NCI-H510A (cell line): Measurements from ENCODE around the gene CACNG4.
"Not testable (repeated sequence)": the region's sequence is repeated elsewhere in the genome, so short reads cannot be mapped to it uniquely, and the experiment has no call there.

Experiments
- DNase-seq: peaks from one replicate; lab custom pipeline; 2025; lab: John Stamatoyannopoulos, UW

The CACNG4 gene

DNA sequence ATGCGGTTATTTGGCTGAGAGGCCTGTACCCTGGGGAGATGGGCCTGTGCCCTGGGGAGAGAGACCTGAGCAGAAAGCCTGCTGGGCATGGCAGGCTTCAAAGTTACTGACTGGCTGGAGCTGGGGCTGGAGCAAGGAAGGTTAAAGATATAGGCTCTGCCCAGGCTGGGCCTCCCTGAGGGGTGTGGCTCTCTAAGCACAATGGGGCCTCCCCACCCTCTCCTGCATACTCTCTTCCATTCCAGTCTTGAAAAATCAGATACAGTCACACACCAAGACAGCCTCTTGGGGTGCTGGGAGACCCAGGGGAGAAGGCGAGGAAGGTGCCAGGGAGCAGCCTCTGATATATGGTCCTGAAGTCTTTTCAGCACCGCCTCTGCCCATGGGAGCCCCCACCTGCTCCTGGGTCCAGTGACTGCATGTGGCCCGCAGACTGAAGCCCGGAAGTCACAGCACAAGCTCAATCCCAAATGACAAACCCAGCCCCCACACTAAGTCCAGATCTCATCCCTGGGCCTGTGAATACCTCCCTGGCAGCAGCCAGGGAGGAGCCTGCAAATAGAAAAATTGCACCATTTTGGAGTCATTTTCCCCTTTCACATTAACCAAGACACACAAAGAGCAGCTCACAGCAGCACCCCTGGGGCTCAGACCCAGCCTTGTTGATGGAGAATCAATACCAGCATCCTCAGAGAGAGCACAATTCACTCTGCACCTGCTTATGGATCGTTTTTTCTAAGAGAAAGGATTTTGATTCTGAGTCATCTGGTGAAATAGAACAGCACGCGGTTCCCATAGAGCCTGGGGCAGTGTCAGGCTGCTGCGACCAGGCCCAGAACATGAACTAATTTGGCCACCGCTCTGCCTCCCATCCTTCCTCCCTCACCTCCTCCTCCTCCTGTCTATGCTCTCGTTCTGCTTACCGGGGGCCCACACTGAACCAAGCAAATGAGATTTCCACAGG, 54.2 kb downstream of the CACNG4 start:
- no peak for DNase-seq

DNA sequence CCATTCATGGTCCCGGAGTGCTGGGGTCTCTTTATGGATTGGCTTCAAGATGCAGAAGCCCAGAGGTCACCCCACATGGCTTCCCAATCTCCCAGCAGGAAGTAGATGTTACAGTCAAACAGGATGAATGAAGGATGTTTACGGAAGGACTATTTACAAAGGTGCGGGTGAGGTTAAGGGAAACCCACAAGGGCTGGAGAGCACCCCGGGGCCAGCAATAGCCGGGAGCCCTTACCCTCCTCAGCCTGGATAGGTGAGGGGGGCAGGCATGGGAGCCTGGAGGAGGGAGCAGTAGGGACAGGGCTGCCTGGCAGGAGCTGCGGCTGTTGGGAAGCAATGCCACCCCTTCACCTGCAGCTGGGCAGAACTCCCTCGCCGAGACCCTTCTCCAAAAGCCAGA, 55.3 kb downstream of the CACNG4 start:
- DNase-seq, result no peak

DNA sequence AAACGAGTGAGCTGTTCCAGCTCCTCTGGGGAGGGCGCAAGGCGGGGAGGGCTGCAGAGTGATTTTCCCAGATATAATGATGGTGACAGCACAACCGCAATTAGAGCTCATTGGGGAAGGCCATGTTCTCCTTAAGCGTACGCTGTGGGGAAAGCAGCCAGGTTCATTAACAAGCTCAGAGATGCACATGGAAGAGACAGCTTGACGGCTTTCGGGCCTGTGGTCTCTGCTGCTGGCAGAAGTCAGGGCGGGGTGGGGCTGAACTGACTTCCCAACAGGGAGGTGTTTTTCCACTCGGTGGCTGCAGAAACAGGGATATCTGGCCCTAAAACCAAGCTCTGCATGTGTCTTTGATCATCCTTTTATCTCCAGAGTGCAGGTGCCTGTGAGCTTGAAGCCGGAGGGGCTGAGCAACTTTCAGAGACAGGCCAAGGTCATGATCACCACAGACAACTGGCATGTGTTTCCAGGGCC, 55.8 kb downstream of the CACNG4 start:
- no peak for DNase-seq

DNA sequence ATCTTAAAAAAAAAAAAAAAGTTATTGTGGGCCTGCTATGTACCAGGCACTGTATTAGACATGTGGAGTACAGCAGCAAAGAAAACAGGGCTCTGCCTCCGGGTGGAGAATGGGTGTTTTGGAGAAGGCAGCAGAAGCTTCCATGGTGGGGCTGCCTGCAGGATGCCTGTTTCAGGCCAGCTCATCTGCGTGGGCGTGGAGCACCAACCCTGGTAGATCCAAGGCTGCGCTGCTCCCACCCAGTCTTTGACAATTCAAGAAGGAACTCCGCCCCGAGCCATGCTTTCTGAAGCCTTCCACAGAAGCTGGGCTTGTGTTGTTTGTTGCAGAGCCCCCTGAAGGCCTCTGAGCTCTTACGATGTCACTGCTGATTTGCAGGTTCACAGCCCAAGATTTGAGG, 56.7 kb downstream of the CACNG4 start:
- DNase-seq, result no peak

DNA sequence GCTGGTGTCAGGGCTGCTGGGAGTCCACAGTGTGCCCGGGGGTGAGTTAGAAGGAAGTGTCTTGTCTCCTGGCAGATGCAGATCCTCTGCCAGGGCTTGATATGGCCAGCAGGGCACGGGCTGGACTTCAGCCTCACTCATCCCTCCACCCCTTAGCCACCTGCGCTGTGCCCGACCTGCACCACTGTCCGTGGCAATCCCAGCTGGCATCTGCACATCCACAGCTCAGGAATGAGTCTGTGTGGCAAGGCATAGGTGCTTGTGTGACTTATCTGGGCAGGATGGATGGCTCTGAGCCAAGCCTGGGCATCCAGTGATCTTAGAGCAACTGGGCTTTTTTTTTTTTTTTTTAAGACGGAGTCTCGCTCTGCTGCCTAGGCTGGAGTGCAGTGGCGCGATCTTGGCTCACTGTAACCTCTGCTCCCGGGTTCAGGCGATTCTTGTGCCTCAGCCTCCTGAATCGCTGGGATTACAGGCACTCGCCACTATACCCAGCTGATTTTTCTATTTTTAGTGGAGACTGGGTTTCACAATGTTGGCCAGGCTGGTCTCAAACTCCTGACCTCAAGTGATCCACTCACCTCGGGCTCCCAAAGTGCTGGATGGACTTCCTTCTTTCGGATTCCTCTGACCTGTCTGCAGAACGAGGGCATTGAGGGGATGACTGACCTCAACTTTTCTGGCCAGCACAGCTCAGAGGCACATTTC, 57.4 kb downstream of the CACNG4 start:
- no peak for DNase-seq

DNA sequence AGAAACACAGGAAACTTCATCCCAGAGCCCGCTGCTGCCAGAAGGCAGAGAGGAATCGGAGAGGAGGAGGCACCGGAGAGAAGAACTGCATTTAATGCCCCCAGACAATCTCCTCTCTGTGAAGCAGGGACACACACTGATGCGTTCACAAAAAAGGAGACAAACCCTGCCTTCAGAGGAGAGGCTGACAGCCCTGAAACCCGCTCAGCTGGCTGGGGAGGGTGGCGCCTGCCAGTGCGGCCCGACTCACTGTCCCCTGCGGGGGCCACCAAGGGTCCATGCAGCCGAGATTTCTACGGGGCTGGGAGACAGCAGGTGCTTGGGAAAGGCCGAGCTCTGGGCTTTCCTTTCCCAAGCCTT, 57.9 kb downstream of the CACNG4 start:
- DNase-seq, result no peak

DNA sequence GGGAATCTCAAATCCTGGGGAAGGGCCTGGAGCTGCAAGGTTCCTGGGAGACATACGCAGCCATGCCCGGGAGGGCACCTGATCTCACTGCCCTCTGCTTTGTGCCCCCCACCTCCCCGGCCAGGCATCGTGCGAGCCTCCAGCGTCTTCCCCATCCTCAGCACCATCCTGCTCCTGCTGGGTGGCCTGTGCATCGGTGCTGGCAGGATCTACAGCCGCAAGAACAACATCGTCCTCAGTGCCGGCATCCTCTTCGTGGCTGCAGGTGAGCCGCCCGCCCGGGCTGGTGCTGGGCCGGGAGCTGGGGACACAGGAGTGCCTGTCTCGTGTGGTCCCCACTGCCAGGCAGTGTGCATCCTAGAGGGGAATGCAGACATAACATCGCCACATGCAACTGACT, 60.2 kb downstream of the CACNG4 start:
- no peak for DNase-seq

DNA sequence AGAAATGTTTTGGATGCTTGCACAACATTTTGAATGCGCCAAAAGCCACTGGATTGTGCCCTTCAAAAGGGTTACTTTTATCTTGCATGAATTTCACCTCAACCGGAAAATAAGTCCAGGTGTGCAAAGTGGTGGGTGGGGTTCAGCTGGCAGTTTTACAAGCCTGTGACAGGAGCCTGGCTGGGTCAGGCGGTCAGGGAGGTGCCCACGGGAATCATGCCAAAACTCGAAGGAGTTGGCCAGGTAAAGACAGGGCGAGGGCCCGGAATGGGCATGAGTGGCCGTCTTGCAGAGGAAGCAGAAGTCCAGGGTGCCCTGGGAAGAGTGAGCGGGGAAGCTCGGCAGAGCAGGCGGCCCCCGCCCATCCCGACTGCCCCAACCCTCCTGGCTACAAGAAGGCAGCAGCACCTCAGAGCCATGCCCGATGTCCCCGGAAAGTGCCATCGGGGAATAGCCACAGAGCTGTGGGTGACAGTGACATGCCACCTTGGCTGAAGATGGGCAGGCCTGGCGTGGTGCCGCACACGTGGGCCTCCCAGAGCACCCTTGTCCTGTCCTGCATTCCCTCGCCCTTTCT, 60.8 kb downstream of the CACNG4 start:
- no peak for DNase-seq

DNA sequence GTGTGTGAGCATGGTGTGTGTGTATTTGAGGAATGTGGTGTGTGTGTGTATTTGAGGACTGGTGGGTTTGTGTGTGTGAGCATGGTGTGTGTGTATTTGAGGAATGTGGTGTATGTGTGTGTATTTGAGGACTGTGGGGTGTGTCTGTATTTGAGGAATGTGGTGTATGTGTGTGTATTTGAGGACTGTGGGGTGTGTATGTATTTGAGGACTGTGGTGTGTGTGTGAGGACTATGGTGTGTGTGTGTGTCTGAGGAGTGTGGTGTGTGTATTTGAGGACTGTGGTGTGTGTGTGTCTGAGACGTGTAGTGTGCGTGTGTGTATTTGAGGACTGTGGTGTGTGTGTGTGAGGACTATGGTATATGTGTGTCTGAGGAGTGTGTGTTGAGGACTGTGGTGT, 61.8 kb downstream of the CACNG4 start:
- no peak for DNase-seq

DNA sequence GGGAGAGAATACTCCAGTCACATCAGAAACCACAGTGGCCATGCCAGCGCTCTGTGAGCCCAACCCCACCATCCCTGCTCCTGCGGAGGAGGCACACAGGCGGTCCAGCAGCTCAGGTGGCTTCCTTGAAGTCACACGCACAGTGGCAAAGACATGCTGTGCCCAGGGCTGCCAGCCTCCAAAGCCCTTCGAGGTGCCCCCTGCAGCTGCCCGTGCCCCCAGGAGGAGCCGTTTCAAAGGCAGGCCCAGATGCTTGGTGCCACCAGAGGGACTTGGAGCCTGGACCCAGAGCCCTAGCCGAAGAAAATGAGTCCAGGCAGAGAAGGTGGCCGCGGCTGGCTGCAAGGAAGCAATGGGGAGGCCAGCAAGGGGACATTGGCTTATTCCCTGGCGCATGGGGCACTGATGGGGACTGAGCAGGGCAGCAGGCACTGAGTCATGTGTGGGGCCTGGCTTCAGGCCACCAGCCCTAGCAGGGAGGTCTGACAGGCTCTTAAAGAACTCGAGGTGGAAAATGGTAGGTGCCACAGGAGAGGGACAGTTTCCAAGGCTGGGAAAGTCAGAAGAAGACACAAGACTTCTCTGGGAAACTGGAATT, 62.6 kb downstream of the CACNG4 start:
- DNase-seq, result no peak

DNA sequence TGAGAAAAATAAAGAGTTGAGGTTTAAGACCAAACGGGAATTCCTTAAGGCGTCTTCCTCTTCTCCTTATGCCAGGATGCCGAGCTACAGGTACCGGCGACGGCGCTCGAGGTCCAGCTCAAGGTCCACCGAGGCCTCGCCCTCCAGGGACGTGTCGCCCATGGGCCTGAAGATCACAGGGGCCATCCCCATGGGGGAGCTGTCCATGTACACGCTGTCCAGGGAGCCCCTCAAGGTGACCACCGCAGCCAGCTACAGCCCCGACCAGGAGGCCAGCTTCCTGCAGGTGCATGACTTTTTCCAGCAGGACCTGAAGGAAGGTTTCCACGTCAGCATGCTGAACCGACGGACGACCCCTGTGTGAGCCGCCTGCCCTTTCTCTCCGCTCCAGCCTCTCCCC, 66.1 kb downstream of the CACNG4 start:
- no peak for DNase-seq

DNA sequence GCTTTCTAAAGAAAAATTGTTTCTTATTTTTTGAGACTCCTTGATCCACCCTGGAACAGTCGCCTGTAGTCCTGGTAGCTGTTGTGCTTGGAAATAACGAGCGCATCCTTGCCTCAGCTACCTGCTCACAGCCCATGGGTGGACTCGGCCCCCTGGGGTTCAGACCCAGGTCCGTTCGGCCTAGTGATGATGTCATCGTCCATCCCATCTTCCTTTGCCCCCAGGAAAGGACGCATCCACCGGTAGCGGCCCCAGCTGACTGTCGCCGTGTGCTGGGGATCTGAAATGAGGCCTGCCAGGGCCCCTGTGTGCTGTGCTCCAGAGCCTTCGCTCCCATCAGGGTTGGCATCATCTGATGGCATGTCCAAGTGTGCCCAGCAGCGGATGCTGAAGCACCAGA, 67.9 kb downstream of the CACNG4 start:
- no peak for DNase-seq

DNA sequence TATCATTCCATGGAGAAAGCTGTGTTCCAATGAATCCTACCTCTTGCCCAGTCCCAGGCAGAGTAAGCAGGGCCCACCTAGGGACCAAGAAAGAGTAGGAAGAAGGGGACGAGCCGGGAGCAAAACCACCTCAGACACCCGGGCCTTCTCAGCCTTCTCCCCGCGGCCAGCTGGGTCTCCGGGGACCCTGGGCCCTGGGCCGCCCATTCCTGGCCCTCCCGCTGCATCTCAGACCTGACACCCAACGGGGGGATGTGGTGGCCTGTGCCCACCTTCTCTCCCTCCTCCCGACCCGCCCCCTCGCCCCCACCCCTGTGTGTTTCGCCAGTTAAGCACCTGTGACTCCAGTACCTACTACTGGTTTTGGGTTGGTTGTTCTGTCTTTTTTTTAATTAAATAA, 68.5 kb downstream of the CACNG4 start:
- DNase-seq, result no peak

DNA sequence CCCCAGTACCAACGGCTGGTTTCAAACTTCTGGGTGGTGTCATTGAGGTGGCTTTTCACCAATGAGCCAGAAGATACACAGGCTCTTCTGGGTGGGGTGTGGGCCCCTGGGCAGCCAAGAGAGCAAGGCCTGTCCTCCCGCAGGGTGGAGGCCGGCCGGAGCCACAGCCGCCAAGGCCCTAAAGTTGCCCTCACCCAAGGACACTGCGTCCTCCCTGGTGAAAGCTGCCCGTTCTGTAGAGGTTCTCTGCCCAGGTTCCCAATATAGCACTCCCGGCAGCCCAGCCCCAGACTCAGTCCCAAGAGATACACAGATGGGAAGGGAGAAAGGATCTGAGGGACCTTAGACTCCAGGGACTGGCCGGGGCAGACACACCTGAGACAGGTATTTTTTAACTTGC, 69.1 kb downstream of the CACNG4 start:
- DNase-seq, result no peak

DNA sequence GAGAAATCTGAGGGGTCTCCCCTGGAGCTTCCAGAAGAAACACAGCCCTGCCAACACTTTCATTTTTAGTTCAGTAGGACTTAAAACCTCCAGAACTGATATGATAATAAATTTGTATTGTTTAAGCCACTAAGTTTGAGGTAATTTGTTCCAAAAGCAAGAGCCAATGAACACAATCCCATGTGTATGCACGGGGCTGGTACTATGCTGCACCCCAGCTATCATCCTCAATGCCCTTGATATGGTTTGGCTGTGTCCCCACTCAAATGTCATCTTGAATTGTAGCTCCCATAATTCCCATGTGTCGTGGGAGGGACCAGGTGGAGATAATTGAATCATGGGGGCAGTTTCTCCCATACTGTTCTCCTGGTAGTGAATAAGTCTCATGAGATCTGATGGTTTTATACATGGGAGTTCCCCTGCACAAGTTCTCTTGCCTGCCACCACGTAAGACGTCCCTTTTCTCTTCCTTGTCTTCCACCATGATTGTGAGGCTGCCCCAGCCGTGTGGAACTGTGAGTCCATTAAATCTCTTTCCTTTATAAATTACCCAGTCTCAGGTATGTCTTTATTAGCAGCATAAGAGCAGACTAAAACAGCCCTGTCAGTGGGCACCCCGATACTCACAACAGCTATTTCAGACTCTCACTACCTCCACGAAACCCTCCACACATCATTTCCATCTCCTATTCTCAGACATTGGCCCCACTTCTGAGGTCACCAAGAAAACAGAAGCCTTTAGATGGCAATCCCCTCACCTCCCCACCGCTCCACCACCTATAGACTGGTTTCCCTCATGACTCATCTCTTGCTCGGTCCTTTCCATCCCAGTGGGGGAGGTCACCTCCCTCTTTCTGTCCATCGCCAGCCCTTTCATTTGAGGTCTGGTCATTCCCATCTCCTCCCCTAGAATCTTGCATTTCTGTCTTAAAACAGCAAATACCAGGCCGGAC, 70.9 kb downstream of the CACNG4 start:
- DNase-seq, result no peak

DNA sequence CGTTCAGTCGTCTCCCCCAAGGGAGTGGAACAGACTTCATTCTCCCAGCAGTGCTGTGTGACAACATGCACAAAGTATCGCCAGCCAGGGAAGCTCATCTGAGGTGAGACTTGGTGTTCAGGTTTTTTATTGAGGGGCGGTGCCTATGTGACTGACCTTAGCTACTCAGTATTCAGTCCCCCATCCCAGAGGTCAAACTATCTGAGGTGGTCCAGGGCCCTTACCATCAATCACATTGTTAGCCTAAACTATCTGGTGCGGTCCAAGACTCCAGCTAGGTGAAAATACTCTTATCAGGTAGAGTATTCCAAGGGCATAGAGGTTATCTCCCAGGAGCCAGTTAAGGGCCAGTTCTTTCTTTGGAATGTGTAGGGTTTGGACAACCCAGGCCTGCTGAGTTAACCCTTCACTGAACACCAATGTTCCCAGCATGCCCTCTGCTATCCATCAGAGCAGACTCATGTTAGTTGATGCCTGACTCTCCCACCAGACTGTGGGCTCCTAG, 74.4 kb downstream of the CACNG4 start:
- DNase-seq, result no peak

DNA sequence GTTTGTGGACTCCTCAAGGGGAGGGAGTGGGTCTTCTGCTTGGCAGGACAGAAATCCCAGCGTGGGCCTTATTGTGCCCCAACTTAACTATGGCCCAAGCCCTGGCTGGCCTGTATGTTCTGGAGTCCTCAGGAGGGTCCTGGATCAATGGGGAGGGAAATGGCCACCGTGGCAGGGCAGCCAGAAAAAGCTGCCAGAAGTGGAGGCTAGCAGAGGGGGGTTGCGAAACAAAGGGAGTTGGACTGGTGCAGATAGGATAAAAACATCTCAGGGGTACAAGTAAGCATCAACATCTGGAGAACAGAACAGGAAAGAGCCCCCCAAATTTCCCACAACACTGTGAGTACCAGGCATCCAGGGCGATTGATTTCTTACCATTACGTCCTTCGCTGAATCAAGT, 76.1 kb downstream of the CACNG4 start:
- no peak for DNase-seq

DNA sequence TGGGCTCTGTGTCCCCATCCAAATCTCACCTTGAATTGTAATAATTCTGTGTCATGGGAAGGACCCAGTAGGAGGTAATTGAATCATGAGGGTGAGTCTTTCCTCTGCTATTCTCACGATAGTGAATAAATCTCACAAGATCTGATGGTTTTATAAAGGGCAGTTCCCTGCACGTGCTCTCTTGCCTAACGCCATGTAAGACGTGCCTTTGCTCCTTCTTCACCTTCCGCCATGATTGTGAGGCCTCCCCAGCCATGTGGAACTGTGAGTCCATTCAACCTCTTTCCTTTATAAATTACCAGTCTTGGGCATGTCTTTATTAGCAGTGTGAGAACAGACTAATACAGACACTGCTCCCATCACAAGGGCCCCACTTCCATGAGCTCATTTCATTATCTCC, 76.6 kb downstream of the CACNG4 start:
- DNase-seq, result not testable (repeated sequence)

DNA sequence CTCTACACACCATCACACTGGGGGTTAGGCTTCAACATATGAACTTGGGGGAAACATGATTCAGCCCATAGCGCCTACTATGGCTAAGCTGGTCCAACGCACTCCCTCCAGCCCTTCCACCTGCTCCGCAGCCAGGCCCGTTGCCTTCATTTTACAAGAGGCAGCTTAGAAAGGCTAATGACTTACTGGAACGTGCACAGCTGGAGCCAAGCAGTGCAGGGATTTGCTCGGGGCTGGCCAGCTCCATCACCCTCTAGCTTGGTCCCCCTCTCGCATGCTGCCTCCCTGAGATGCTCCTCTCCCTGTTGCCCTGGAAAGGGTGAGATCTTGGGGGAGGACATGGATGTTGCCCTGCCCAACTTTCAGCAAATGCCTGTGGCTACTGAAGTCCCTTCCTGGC, 77.0 kb downstream of the CACNG4 start:
- no peak for DNase-seq

DNA sequence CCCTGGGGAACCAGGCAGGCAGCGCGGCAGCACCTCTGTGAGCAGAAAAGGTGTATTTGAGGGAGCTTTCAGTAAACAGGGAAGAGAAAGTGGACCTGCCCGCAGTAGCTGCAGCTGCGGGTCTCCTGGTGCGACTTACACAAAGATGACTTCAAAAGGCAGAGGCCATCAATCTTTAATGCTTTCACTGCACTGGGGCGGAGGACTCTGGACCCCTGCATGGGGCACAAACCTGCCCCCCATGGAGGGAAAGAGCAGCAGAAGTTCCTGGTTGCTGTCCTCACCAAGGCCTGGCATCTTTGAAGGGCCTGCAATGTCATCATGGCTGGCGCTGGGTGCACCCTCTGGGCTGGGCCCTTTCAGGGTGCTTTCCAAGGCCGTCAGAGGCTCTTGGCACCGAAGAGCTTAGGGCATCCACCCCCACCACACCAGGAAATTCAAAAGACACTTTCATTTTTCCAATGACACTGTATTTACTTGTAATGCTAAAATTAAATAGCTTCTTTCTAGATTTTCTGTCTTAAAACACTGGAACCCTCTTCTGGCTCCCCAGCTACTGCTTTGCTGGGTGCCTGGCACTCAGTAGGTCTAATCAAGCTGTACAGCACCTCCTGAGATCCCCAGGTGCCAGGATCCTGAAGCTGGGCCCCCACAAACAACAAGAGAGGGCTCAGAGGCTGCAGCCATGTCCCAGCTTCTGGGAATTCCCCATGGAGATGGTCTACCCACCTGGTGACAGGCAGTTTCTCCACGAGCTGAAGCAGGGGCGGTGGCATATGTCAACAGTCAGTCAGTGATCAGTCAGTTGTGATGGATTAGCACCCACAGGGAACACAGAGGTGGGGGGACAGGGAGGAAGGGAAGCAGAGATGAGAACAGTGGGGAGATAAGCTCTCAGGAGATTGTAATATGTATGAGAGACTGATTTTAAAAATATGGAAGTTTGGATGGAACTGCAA, 77.7 kb downstream of the CACNG4 start:
- DNase-seq, result no peak
